Transverse colon (tissue), 4 donors: Measurements from ENCODE around the gene BZW1. TPM values are rescaled to one million over a fixed set of nuclear protein-coding genes. Genes with fewer than 3 reads are reported as not detected.

Experiments
- DNase-seq: peaks from one replicate; pipeline ENCODE4 v3.0.0-alpha.2; 2019
- H3K27ac ChIP-seq, 4 donors: fragments of 200-600 bp; sonication (generic); 2 replicates each; pipeline ENCODE4 v1.5.1; 2016 to 2018; ENCODE audit warnings: inconsistent platforms in 4 of 4
- H3K27me3 ChIP-seq: fragments of 200-600 bp; sonication (generic); 2 replicates; pipeline ENCODE4 v1.5.1; 2017; ENCODE audit warnings: inconsistent platforms
- H3K36me3 ChIP-seq, 4 donors: fragments of 200-600 bp; sonication (generic); 2 replicates each; pipeline ENCODE4 v1.5.1; 2017 to 2019; ENCODE audit warnings: inconsistent platforms in 4 of 4
- H3K4me1 ChIP-seq, 4 donors: fragments of 200-600 bp; sonication (generic); 2 replicates each; pipeline ENCODE4 v1.5.1; 2017 to 2020; ENCODE audit warnings: inconsistent platforms in 4 of 4
- H3K4me3 ChIP-seq, 4 donors: fragments of 200-600 bp; sonication (generic); 1 replicate in 1 of 4; 2 replicates in 3 of 4; pipeline versions ENCODE4 v1.5.1 to v1.6.1; 2017 to 2019; ENCODE audit warnings: inconsistent platforms in 4 of 4
- H3K9me3 ChIP-seq, 2 donors: fragments of 200-600 bp; sonication (generic); 2 replicates each; pipeline ENCODE4 v1.5.1; 2017 to 2019; ENCODE audit warnings: inconsistent platforms in 2 of 2
- EP300 ChIP-seq: sonication (generic); formaldehyde crosslinking; IDR thresholded peaks from one replicate; pipeline ENCODE4 v1.6.1; 2017; ENCODE audit warnings: antibody characterized with exemption, low read depth
- POLR2A ChIP-seq: fragments of 450-650 bp; IDR thresholded peaks from one replicate; pipeline ENCODE4 v1.6.1; 2016; ENCODE audit warnings: antibody characterized with exemption, mild to moderate bottlenecking, moderate library complexity
- POLR2AphosphoS5 ChIP-seq, 3 donors: sonication (generic); formaldehyde crosslinking; IDR thresholded peaks; one replicate each; pipeline ENCODE4 v1.6.1; 2016; ENCODE audit warnings: antibody characterized with exemption in 3 of 3
- WGBS, 2 donors: methylation state at CpG; one replicate each; pipeline ENCODE4 v1.1.5; 2018; ENCODE audit warnings: low coverage in 1 of 2; 5-methylcytosine and 5-hydroxymethylcytosine counted together
- in situ Hi-C, 4 donors: fragments of 200-750 bp; cut with MboI; loops; one replicate each; pipeline versions ENCODE4 v1.15.0 to v1.15.1; 2017; ENCODE audit warnings: low sequenced_read_pairs in 3 of 4, low pct_ligation_motif_present in 1 of 4, low pct_unique_long_range_greater_than_20kb in 1 of 4
- intact Hi-C: fragments of 100-400 bp; cut with DNase I; formaldehyde crosslinking; loops from one replicate; pipeline ENCODE4 v1.15.1; 2023; ENCODE audit warnings: low total_unique reads
- total RNA-seq, 4 donors: library from RNA; depleted of rRNA; stranded (reverse); fragments of >200 nt; gene quantifications; one replicate each; pipeline ENCODE4 v1.1.0, GENCODE V29; 2016
- TF ChIP-seq, protein P1 (sequence below), 5 experiments: fragments of 200-600 bp in 3 of 5; fragments of 450-650 bp in 2 of 5; sonication (generic) in 3 of 5; IDR thresholded peaks; 1 replicate in 2 of 5; 2 replicates in 3 of 5; pipeline ENCODE4 v1.5.1; 2016 to 2017; ENCODE audit warnings: antibody characterized with exemption in 5 of 5, inconsistent platforms in 3 of 5, mild to moderate bottlenecking in 2 of 5, moderate library complexity in 1 of 5

Gene BZW1
- total RNA-seq, 4 donors from 2014 or later = 17.1 to 167 (median 110) TPM

DNA sequence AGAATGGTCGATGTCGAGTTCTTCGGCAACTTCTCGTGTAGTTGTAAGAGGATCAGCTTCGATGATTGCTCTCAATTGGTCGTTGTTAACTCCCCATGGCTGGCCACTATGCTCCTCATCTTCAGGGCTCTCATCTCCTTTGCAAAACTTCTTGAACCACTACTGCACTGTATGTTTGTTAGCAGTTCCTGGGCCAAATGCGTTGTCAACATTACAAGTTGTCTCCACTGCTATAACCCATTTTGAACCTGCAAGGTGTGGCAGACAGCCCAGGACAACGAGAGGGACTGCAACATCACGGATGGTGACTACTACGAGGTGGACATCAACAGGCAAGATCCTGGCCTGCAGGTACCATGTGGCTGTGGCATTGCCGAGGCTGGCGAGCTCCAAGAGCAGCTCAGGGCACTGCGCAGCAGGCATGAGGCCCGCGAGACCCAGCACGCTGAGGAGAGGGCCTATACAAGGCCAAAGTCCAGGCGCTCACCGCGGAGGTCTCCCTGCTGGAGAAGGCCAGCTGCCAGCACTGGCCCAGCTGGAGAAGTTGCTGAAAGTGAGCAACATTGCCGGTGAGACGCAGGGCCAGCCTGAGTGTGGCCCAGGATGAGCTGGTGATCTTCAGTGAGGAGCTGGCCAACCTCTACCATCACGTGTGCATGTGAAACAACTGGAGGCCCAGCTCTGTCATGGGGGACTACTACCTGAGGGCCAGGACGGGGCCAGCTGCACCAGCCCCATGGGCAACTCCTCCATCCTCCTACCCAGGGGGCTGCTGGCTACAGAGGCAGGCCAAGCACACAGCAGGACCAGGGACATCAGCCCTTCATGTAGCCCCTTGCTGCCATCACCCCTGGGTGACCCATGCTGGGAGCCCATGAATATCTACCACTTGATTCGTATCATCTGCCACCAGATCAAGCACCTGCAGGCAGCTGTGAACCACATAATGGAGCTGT, 32.6 kb downstream of the BZW1 start:
- in situ Hi-C loops = no loop called here
- Histone ChIP-seq H3K4me3 (no peak overlapping the region), H3K4me1 (peaks cover 0 to 6% (median 0%) of the 10 kb centered on the region in 4 donors), H3K27ac (no peak overlapping the region), H3K9me3 (no peaks in the 10 kb centered on the region), H3K36me3 (no peaks in the 10 kb centered on the region), H3K27me3 (no peaks in the 10 kb centered on the region)
- TF ChIP-seq EP300 = no peak
- no peak for TF ChIP-seq POLR2AphosphoS5 (IDR thresholded peaks at IDR 0.05)
- TF ChIP-seq, protein P1, sequence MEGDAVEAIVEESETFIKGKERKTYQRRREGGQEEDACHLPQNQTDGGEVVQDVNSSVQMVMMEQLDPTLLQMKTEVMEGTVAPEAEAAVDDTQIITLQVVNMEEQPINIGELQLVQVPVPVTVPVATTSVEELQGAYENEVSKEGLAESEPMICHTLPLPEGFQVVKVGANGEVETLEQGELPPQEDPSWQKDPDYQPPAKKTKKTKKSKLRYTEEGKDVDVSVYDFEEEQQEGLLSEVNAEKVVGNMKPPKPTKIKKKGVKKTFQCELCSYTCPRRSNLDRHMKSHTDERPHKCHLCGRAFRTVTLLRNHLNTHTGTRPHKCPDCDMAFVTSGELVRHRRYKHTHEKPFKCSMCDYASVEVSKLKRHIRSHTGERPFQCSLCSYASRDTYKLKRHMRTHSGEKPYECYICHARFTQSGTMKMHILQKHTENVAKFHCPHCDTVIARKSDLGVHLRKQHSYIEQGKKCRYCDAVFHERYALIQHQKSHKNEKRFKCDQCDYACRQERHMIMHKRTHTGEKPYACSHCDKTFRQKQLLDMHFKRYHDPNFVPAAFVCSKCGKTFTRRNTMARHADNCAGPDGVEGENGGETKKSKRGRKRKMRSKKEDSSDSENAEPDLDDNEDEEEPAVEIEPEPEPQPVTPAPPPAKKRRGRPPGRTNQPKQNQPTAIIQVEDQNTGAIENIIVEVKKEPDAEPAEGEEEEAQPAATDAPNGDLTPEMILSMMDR (IDR thresholded peaks at IDR 0.05) = no peak
- TF ChIP-seq POLR2A = no peak
- WGBS, 2 donors = 90 to 94% methylated on average over 3 to 24 of the region's 24 CpGs
- DNase-seq = no peak
- intact Hi-C loops = no loop called here

DNA sequence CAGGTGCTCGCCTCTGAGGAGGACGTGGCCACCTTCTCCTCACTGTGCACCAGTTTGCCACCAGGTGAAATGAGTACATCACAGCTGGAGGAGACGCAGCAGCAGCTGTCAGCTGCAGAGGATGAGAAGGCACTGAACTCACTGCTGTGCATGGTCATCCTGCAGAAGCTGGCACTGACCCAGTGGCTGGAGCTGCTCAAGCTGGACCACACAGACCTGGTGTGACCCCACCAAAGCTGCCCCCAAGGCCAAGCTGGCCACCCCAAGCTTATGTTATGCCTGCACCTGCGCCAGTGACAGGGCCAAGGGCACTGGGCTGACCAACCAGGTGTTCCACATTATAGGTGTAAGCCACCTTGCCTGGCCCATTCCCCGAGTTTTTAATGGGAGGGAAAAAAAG, 33.5 kb downstream of the BZW1 start:
- intact Hi-C loops (no loop called here), in situ Hi-C loops (no loop called here)
- no peak for DNase-seq
- TF ChIP-seq POLR2A = no peak
- TF ChIP-seq, protein P1 (IDR thresholded peaks at IDR 0.05) = no peak
- no peak for TF ChIP-seq POLR2AphosphoS5 (IDR thresholded peaks at IDR 0.05)
- no peak for TF ChIP-seq EP300
- H3K4me1 ChIP-seq = peaks cover 0 to 6% (median 0%) of the 10 kb centered on the region in 4 donors
- no peak overlapping the region for H3K27ac ChIP-seq
- no peaks in the 10 kb centered on the region for H3K36me3 ChIP-seq
- WGBS, 2 donors = 88% methylated on average over 5 of the region's 5 CpGs; no CpG with 5 or more reads in 1 of the 2 donors
- no peak overlapping the region for H3K4me3 ChIP-seq
- H3K9me3 ChIP-seq = no peaks in the 10 kb centered on the region
- no peaks in the 10 kb centered on the region for H3K27me3 ChIP-seq

DNA sequence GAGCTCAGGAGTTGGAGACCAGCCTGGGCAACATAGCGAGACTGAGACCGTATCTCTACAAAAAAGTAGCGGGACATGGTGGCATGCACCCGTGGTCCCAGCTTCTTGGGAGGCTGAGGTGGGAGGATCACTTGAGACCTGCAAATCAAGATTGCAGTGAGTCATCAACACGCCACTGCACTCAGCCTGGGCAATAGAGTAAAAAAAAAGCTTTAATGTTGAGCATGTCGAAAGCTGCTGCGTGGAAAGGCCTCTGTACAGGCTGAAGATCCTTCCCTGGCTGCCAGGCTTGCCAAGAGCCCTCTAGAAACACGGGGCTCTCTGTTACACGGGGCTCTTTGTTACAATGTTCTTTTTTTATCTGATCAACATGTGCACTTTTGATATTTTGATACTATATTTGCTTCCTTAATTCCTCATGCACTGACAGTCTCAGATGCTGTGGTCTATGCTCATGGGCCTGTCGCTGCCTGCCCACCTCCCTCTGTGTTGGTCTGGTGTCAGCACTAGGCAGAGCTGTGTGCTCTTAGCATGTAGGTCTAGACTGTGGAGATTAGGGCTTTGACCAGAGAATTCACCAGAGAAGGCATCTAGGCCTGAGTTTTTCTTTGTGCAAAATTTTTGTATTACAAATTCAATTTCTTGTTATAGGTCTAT, 34.1 kb downstream of the BZW1 start:
- H3K9me3 ChIP-seq = no peaks in the 10 kb centered on the region
- TF ChIP-seq, protein P1 (IDR thresholded peaks at IDR 0.05) = no peak
- TF ChIP-seq EP300 (no peak), POLR2AphosphoS5 (IDR thresholded peaks at IDR 0.05) (no peak), POLR2A (no peak)
- WGBS, 2 donors = 84 to 93% methylated on average over 5 to 10 of the region's 10 CpGs
- peaks cover 0 to 6% (median 0%) of the 10 kb centered on the region in 4 donors for H3K4me1 ChIP-seq
- intact Hi-C loops (no loop called here), in situ Hi-C loops (no loop called here)
- no peak overlapping the region for H3K27ac ChIP-seq
- H3K4me3 ChIP-seq = no peak overlapping the region
- H3K36me3 ChIP-seq = peaks cover 0 to 4% (median 1%) of the 10 kb centered on the region in 4 donors
- no peak for DNase-seq
- no peaks in the 10 kb centered on the region for H3K27me3 ChIP-seq

DNA sequence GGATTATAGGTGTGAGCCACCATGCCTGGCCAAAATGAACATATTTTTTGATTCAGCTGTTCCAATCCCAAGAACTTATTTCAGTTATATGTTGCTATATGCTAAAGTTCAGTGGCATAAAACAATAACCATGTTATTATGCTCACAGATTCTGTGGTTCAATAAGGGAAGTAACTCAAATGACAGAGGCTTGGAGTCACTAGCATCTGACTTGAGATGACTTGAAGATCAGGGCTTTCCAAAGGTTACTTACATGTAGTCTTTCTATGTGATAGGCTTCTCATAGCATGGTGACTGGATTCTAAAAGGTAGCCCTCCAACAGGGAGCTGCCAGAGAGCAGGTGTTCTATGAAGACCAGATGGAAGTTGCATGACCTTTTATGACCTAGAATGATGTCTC, 35.6 kb downstream of the BZW1 start:
- Histone ChIP-seq H3K9me3 (no peaks in the 10 kb centered on the region), H3K27ac (peak overlapping the region in 2 of 4 donors; percentile 23 to 40), H3K4me1 (peaks cover 0 to 6% (median 0%) of the 10 kb centered on the region in 4 donors), H3K36me3 (peaks cover 0 to 19% (median 8%) of the 10 kb centered on the region in 4 donors), H3K4me3 (no peak overlapping the region), H3K27me3 (no peaks in the 10 kb centered on the region)
- TF ChIP-seq POLR2AphosphoS5 (IDR thresholded peaks at IDR 0.05) (no peak), EP300 (no peak)
- TF ChIP-seq, protein P1 (IDR thresholded peaks at IDR 0.05) = no peak
- in situ Hi-C loops (no loop called here), intact Hi-C loops (no loop called here)
- DNase-seq = no peak
